Right kidney (tissue), 1 donor: ENCODE data around the gene PPP1R11.
"Not testable (repeated sequence)": the region's sequence is repeated elsewhere in the genome, so short reads cannot be mapped to it uniquely, and the experiment has no call there.

Experiments
- DNase-seq: peaks from one replicate; pipeline ENCODE4 v3.0.0-alpha.2; 2016

Gene PPP1R11

DNA sequence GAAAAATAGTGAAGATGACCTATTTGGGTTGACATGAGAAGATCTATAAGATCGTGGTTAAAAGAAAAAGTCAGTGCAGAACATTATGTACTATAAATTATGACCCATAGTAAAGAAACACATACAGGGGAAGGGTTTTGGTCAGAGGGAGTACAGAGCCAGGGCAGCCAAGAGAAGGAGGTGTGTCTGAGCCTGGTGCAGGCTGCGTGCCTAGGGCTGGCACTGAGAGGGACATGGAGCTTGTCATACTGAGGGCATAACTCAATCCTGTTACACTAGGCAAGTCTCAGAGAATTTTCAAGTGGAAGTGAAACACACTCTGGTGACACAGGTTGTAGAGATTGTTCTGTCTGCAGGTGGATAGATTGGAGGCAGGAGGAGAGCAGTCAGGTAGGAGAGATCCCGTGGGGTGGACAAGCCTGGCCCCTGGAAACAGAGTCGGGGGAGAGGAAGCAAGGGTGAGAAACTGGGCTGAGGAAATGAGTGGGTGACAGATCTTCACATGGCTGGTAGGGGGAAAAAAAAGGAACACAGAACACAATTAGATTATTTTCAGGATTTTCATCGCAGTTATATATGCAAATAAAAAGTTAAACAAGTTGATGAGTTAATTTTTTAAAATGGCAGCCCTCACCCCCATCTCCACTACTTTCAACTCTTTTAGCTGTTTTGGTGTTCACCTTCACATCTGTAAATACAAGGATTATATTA lies 27.1 kb downstream of the PPP1R11 start:
- DNase-seq = no peak

DNA sequence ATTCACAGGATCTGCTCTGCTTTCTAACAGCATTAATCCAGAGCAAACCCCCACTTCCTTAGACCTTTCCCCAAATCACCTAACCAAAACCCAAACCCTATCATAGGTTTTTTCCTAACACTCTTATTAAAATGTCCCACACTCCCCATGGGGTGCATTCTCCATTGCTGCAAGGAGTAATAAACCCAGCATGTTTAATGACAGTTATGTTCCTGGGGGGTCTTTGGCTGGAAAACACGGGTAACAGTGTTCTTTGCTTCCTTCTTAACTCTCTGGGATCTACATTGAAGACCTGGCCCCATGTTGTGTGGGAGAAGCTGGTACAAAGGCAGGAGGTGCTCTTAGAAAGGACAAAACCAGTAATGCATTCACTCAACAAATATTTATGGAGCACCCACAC lies 29.8 kb downstream of the PPP1R11 start:
- DNase-seq = no peak

DNA sequence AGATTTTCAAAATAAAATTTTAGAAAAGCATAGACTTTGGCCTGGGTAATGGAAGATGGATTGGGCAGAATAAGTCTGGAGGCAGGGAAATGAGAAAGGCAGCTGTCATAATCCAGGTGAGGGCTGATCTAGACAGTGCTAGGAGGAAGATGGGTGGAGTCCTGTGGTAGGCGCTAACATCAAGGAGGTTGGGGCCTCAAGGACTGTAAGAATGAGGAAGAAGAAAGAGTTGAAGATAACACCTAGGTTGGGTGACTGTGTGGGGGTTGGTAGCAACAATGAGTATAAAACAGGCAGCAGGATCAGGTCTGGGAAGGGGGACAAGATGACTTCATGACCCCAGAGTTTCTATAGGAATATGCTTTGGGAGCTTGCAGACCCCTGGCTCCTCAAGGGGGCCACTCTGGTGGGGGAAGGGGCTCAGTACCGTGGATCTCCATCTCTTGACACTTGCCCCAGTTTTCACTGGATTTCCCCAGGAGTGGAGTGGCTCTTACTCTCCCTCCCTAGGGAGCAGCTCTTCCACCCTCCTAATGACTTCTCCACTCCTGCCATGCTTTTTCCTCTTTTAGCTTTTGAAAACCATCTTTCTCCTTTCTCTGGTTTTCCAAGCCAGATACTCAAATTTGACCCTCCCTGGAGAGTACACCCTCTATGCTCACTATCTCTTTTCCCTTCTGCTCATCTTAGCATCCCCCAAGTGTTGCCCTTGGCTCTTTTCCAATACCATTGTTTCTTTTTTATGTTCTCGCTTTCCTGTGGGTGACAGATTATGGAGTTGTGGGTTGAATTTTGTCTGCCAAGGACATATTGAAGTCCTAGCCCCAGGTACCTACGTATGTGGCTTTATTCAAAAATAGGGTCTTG lies 31.1 kb downstream of the PPP1R11 start:
- no peak for DNase-seq

DNA sequence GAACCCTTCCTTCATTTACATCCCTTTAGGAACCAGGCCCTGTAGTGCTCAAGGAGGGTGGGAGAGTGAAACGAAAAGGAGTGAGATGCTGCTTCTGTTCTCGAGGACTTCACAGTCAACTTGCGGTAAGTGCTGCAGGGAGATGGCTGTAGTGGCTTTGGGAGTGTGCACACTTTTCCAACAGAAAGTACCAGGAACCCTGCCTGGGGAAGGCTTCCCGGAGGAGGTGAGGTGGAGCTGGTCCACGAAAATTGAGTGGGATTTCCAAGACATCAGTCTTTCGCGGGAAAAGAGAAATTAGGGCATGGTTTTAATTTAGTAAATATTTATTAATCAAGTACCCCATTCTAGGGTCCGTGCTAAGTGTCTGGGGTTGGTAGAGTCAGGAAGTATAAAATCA lies 33.2 kb downstream of the PPP1R11 start:
- no peak for DNase-seq

DNA sequence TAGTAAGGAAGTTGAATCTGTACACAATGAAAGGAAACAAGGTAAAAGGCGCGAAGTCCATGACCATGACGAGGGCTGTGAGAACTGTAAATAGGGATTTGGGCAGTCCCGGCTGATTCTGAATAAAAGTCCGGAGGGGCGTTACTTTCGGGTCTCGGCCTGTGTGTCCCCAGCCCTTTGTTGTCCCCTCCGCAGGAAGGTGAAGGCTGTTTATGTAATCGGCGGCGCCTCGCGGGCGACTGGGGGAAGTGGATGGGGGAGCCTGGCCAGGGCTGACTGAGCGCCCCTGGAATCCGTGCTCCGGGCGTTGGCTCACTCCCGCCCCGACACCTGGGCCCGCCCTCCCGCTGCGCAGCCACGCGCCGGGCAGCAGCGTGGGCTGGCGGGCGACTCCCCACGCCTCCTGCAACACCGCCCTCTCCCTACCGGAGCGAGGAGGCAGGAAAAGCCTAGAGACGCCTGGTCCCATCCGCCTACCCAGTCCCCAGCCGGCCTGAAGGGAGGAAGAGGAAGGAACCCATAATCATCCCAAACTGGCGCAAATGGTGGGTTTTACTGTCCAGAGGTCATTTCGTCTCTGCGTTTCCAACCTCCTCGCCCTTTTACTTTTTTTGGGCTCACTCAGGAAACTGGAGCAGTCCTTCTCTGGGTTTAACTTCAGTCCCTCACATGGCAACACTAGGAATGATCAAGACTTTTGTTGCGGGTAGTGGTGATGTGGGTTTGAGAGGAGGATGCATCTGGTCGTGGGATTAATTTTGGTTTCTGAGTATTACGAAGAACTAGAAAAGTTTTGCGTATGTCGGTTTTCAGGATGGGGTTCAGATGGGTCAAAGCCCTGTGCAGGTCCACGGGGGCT lies 33.8 kb downstream of the PPP1R11 start:
- peak; percentile 59 for DNase-seq

DNA sequence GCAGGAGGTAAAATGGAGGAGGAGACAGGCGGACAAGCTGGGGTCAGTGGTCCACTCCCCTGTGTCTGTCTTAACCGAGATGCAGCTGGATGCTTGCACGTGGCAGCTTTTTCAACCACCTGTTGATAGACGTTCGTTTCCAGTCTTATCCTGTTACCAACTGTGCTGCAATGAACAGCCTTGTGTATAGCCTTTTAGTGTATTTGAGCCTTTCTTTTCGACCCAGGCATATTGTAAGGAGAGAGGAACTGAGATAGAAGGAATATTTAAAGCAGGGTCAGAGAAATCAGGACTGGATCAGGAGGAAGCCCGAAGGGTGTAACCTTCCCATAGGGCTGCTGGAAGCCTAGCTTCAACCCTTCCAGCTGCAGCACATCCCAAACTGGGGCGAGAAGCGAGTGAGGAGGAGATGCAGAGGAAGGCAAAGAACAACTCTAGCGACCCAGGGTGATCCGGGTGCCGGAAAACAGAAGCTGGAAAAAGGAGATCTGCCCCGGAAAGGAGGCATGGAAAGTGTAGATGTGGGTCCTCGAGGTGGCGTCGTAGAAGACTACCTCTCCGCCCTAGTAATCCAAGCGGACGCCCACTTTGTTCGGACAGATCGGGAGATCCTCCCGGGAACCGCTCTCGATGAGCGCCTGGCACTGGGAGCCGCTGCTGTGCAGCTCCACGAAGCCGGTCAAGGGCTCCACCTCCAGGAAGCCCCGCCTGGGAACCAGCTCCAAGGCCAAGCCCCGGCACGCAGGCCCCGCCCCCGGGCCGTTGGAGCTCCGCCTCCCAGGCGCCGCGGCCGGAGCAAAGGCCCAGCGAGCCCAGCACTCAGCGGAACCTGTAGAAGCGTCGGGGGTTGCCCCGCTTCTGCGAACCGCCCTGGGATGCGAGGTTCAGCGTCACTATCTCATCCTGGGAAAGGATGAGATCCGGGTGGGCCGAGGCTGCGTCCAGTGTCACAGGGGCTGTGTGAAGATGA lies 34.7 kb downstream of the PPP1R11 start:
- peak; percentile 77 for DNase-seq

DNA sequence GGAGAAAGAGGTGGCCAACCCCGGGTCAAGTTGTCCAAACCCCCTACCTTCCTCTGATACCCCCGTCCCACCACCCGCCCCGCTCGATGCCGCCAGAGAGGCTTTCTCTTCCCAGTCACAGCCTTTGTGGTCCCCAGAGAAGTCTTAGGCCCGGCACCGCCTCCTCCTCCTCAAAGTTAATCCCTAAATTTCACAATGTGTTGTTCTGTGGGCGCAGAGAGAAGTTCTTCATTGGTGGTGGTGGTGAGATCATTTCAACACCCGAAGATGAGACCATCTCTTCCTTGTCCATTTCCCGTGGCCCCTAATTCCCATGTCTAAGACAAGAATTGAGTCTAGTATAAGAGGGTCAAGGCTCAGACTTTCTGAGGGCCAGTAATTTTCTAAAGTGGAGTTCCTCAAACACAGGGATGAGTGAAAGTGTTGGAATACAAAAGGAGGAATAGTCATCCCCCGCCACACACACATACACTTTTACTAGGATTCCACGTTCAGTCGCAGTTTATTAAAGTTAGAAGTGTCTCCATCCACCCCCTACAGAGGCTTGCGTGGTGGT lies 35.5 kb downstream of the PPP1R11 start:
- peak; percentile 30 for DNase-seq

DNA sequence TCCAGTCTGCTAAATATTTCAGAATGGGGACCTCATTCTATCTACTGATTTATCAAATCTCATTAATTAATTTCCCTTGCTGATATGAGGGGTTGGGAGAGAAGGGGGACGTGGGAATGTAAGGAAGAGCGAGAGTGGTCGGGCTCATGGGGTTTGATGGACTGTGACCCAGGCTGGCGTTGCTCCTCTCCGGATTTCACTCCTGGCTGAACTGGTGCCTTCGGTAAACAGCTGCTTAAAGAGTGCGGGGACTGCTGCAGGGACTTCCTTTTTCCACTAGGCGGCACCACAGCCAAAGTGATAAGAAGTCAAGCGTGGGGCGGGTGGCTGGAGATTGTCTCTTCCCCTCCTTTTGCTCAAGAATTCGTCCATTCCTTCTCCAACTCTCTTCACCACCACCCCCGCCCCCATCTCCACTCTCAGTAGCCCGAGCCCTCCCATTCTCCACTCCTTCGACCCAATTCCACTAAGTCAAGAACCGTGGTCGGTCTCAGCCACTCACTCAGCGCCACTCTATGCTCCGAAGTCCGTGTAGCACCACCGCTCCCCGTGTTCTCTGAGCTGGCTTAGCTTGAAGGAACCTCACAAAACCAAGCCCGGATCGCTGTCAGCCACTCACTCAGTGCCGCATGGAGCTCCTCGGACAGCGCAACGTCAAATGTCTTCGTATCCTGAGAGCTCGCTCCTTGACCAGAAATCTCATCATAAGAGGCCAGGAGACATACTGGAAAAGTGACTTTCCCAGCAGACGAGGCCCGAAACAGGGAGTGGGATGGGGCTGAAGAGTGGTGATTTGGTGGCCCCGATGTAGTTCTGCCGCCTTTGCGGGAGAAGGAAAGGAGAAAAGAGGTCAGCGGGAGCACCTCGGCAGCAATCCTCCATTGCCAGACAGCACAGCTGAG lies 36.2 kb downstream of the PPP1R11 start:
- DNase-seq = peak; percentile 77

DNA sequence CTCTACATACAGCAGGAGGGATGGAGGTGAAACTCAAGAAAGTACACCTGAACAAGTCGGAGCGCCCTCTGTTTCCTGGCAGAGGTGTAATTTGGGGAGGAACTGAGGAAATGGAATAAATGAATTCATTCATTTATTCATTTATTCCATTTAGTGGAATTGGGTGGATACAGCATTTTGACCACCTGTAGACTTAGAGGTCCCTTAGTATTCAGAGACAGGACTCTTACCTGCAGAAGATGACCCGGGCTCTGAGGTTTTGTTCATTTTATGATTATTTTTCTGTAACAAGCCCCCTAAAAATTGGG lies 36.8 kb downstream of the PPP1R11 start:
- DNase-seq = no peak

DNA sequence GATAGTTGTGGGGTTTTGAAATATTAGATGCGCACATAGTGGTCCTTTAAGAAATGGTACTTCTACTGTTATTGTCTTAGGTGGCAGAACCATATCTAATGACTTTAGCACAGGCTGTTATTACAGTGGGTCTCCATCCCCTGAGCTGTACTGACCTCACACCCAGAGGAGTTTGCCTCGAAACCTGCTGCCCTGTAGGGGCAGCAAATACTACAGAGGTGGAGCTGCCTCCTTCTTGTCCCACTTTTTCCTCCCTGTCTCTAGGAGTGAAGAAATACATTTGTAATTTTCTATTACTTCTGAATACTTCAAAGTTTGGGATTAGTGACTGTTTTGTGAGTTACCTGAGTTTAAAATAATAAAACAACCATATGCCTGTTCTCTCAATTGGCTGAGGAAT lies 37.7 kb downstream of the PPP1R11 start:
- DNase-seq = no peak

DNA sequence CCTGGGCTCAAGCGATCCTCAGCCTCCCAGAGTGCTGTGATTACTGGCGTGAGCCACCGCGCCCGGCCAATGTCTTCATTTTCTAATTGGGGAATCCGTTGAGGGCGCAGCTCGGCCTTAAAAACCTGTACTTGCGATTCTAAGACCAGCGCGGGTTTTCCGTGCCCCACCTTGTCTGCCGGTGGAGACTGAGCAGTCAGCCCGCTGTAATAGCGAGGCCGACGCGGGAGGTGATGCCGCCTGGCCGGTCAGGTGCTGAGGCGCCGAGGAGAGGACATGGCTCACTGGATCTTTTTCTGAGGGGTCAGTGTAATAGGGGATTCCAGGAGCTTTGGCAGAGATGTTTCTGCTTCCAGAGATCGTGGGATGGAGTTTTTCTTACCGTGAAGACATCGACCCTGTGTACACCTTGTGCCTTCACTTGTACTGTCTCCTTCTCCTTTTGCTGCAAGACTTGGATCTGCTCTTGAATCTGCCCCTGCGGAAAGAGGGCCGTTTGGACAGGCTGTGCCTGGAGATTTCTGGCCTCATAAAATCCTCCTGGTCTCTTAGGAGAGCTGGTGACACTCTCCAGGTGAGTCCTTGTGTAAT lies 44.4 kb downstream of the PPP1R11 start:
- no peak for DNase-seq

DNA sequence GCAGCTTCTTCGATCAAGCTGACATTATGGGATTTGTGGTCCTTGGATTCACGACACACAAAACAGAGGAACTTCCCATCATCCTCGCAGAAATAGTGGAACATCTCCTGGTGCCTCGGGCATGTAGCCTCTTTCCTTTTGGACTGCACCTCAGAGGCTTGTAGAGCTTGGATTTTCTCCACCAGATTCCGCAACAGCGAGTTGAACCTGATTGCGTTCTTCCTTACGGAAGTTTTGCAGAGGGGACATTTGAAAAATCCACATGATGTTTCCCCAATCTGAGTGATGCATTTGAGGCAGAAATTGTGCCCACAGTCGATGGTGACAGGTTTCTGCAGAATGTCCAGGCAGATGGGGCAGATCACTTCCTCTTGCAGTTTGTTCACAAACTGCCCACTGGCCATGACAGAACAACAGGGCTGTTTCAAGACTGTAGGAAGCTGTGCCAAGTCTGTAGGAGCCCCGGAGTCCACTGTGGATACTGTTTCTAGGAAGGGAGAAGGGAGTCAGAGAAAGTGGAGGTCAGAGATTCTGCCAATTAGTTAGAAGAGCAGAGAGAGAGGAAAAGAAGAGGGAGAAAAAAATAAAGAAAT lies 45.5 kb downstream of the PPP1R11 start:
- DNase-seq = no peak

DNA sequence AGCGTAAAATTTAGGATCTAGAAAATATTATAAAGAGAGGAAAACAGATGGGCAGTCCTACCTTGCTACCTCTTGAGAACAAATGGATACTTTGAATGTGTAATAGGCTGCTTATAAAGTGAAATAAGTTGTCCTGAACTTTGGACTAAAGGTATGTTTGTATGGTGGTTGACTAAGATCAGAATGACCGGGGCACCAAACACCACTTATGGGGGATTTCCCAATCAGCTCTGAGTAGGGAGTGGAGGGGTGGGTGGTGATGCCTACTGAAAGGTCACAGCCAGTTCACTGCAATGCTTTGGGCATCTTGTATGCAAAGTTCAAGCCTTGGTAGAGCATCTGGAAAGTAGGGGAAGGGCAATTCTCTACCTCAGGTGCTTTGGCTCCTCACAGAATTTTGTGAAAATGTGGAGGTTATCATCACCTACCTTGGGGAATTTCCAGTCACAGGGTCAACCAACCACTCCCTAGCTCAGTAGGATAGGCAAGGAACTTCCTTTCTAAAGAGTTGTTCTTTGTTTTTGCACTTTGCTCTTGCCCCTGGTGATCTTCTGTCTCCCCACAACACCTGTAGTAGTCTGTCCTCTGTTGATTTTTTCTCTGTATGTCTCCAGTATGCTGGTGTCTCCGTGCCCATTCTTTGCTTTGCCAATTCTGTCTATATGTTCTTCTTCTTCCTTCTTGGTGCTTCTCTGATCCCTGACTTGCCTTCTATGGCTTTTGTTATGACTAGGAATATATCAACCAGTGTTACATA lies 46.2 kb downstream of the PPP1R11 start, which contains the start of gene TRIM31:
TSS of gene TRIM31 (minus strand) at position 88 of the 757 bp plus-strand sequence. CDS start 285 bp downstream, outside the sequence.
- DNase-seq = no peak

DNA sequence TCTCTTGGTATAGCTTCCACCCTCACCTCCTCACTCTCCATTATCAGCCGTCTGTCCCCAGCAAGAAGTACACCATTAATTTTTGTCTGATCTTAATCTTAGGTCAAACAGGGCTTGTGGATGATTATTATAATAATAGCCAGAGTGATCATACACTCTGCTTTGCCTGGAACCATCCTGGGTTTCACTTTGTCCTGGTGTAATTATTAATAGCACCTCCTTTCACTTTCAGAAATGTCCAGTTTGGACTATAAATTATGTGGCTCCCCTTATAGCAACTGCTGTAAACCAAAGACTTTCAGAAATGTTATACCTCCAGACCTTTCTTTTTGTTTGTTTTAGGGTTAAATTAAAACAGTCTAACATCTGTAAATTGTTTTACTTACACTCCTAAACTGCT lies 46.8 kb downstream of the PPP1R11 start:
- DNase-seq = no peak

DNA sequence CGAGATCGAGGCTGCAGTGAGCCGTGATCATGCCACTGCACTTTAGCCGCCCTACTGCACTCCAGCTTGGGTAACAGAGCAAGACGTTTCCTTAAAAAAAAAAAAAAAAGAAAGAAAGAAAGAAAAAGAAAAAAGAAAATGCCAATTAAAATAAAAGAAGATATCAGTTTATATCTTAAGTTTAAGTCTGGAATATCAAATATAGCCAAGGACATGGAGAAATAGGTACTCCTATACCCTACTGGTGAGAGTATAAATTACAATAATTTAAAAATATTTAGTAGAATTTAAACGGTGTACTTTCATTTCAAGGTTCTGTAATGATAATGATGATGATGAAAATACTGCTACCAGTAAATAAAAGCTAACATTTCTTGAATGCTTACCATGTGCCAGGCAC lies 49.7 kb downstream of the PPP1R11 start:
- DNase-seq = no peak

DNA sequence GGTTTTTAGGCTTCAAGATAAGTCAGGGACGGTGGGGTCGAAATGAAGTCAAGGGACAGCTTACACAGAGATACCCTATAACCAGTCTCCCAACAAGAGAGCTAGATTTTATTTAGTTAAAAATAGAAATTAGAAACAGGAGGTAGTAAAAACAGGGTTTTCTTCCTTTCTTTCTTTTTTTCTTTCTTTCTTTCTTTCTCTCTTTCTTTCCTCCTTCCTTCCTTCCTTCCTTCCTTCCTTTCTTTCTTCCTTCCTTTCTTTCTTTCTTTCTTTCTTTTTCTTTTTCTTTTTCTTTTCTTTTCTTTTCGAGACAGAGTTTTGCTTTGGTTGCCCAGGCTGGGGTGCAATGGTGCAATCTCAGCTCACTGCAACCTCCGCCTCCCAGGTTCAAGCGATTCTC lies 51.7 kb downstream of the PPP1R11 start:
- DNase-seq = not testable (repeated sequence)
